Upper lobe of right lung (tissue), 1 donor: ENCODE results near the gene NSF. TPM values are rescaled to one million over a fixed set of nuclear protein-coding genes. Genes with fewer than 3 reads are reported as not detected.

ENCODE experiments used
- ATAC-seq: fragments of 200-7000 bp; cut with Tn5 transposase; one replicate; pipeline ENCODE4 v1.9.1; 2020; ENCODE audit warnings: mild to moderate bottlenecking, moderate library complexity
- DNase-seq: peaks from one replicate; pipeline ENCODE4 v3.0.0-alpha.2; 2020
- H3K27ac ChIP-seq: fragments of 200-600 bp; one replicate; pipeline ENCODE4 v1.8.0; 2022
- H3K27me3 ChIP-seq: fragments of 200-600 bp; one replicate; pipeline ENCODE4 v1.8.0; 2022; ENCODE audit warnings: mild to moderate bottlenecking
- H3K36me3 ChIP-seq: fragments of 200-600 bp; one replicate; pipeline ENCODE4 v1.8.0; 2022
- H3K4me1 ChIP-seq: fragments of 200-600 bp; one replicate; pipeline ENCODE4 v1.8.0; 2022
- H3K4me3 ChIP-seq: fragments of 200-600 bp; one replicate; pipeline ENCODE4 v1.8.0; 2022; ENCODE audit warnings: mild to moderate bottlenecking
- H3K9me3 ChIP-seq: fragments of 200-600 bp; one replicate; pipeline ENCODE4 v1.8.0; 2022
- CTCF ChIP-seq: fragments of 200-600 bp; IDR thresholded peaks from one replicate; pipeline ENCODE4 v1.8.0; 2022; ENCODE audit warnings: antibody characterized with exemption
- intact Hi-C: fragments of 100-400 bp; cut with DNase I; formaldehyde crosslinking; loops from one replicate; pipeline ENCODE4 v1.11.0; 2022
- total RNA-seq: library from RNA; stranded (reverse); fragmentation: NEBNext Ultra II Directional; extraction: Animal tissue kit (Norgen Biotek cat#: 25700); gene quantifications from one replicate; pipeline ENCODE4 v1.2.1, GENCODE V29; 2021
- donor health status: DM: no; HTN: yes; CAD: no; lungs with severe emphysema.

The NSF gene
- total RNA-seq, 1 donor from 2014 or later = 49.6 TPM

GRCh38 chr17:46722662-46723285 is 132.3 kb downstream of the NSF start:
- no peak for ATAC-seq
- Histone ChIP-seq H3K9me3 (no peaks in the 10 kb centered on the region), H3K36me3 (peaks cover 25% of the 10 kb centered on the region), H3K4me1 (no peaks in the 10 kb centered on the region), H3K4me3 (no peak overlapping the region), H3K27me3 (no peaks in the 10 kb centered on the region), H3K27ac (no peak overlapping the region)
- intact Hi-C loops = no loop called here
- DNase-seq = no peak
- no peak for TF ChIP-seq CTCF

- H3K4me3 ChIP-seq = no peak overlapping the region
- ATAC-seq = no peak
- H3K9me3 ChIP-seq = no peaks in the 10 kb centered on the region
- H3K36me3 ChIP-seq = peaks cover 42% of the 10 kb centered on the region
- intact Hi-C loops = no loop called here
- DNase-seq = no peak
- H3K4me1 ChIP-seq = no peaks in the 10 kb centered on the region
- TF ChIP-seq CTCF = no peak
- no peaks in the 10 kb centered on the region for H3K27me3 ChIP-seq
- no peak overlapping the region for H3K27ac ChIP-seq
Measured at GRCh38 chr17:46726206-46726605, 135.7 kb downstream of the NSF start.

GRCh38 chr17:46727572-46728348 is 137.3 kb downstream of the NSF start:
- H3K27me3 ChIP-seq = no peaks in the 10 kb centered on the region
- no peak overlapping the region for H3K27ac ChIP-seq
- ATAC-seq = no peak
- no peak overlapping the region for H3K4me3 ChIP-seq
- no peaks in the 10 kb centered on the region for H3K4me1 ChIP-seq
- H3K9me3 ChIP-seq = no peaks in the 10 kb centered on the region
- intact Hi-C loops = no loop called here
- TF ChIP-seq CTCF = no peak
- H3K36me3 ChIP-seq = peaks cover 46% of the 10 kb centered on the region
- no peak for DNase-seq

GRCh38 chr17:46730026-46730425 is 139.6 kb downstream of the NSF start:
- Histone ChIP-seq H3K9me3 (no peaks in the 10 kb centered on the region), H3K27me3 (no peaks in the 10 kb centered on the region), H3K4me3 (no peak overlapping the region), H3K27ac (no peak overlapping the region), H3K36me3 (peaks cover 58% of the 10 kb centered on the region), H3K4me1 (no peaks in the 10 kb centered on the region)
- TF ChIP-seq CTCF = no peak
- intact Hi-C loops = no loop called here
- DNase-seq (no peak), ATAC-seq (no peak)

- intact Hi-C loops = no loop called here
Measured at GRCh38 chr17:46730679-46731078, 140.2 kb downstream of the NSF start.

More at GRCh38 chr17:46730679-46731078, 140.2 kb downstream of the NSF start:
- peaks cover 58% of the 10 kb centered on the region for H3K36me3 ChIP-seq
- H3K4me1 ChIP-seq = no peaks in the 10 kb centered on the region
- no peaks in the 10 kb centered on the region for H3K9me3 ChIP-seq
- no peak for TF ChIP-seq CTCF
- H3K27me3 ChIP-seq = no peaks in the 10 kb centered on the region
- ATAC-seq (no peak), DNase-seq (no peak)
- H3K27ac ChIP-seq = no peak overlapping the region
- H3K4me3 ChIP-seq = no peak overlapping the region
